ENCODE results near the gene PCBP2. TPM values are rescaled to one million over a fixed set of nuclear protein-coding genes. Genes with fewer than 3 reads are reported as not detected.
A peak's percentile ranks its signal among the peaks of the same experiment; 100 is the strongest.
"Not testable (repeated sequence)": the region's sequence is repeated elsewhere in the genome, so short reads cannot be mapped to it uniquely, and the experiment has no call there.

Gene PCBP2
- 343 and 389 TPM in 2 replicates for total RNA-seq
- polyA plus RNA-seq = 132 and 133 TPM in 2 replicates

DNA sequence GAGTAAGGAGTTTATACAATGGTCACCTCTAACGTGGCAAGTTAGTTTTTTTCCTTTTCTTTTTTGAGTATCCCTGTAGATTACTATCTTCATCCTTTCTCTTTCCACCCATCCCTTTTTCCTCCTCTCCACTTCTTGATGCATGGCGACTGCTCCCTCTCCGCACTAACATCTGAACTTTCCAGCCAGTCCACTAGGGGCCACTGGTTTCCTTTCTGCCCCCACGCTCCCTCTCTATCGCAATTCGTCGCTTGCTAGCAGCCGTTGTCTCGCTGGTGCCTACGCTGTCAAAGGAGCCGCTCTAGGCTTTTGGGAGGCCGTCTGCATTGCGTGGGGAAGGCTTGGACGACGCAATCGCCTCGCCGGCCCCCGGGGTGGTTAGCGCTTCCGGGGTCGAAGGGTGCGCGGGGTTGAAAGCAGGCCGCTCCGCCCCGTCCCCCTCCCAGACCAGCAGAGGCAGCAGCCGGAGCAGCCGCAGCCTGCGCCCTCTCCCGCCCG, at the start of gene PCBP2:
PCBP2 (plus strand) TSS at position 442 of the 498 bp plus-strand sequence. CDS start 2,699 bp downstream, outside the sequence.
- peak within 1 kb of the TSS; percentile 87 for H3K4me3 ChIP-seq
- DNase-seq (ENCODE audit: low spot score) = peak; percentile 99
- no peaks in the 10 kb centered on the region for H3K36me3 ChIP-seq (replicated peaks; ENCODE audit: insufficient read depth, low read depth)
- H3K27ac ChIP-seq = peak within 1 kb of the TSS; percentile 98
- 1% methylated on average over 17 of the region's 32 CpGs for WGBS (ENCODE audit: low lambda C conversion rate, missing lambda C conversion rate)
- peak within 1 kb of the TSS; percentile 78 for H3K4me2 ChIP-seq
- peaks cover 48% of the 10 kb centered on the region for H3K79me2 ChIP-seq
- TF ChIP-seq EZH2 (IDR thresholded peaks at IDR 0.05; ENCODE audit: borderline replicate concordance) = no peak
- TF ChIP-seq, protein P1, sequence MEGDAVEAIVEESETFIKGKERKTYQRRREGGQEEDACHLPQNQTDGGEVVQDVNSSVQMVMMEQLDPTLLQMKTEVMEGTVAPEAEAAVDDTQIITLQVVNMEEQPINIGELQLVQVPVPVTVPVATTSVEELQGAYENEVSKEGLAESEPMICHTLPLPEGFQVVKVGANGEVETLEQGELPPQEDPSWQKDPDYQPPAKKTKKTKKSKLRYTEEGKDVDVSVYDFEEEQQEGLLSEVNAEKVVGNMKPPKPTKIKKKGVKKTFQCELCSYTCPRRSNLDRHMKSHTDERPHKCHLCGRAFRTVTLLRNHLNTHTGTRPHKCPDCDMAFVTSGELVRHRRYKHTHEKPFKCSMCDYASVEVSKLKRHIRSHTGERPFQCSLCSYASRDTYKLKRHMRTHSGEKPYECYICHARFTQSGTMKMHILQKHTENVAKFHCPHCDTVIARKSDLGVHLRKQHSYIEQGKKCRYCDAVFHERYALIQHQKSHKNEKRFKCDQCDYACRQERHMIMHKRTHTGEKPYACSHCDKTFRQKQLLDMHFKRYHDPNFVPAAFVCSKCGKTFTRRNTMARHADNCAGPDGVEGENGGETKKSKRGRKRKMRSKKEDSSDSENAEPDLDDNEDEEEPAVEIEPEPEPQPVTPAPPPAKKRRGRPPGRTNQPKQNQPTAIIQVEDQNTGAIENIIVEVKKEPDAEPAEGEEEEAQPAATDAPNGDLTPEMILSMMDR (IDR thresholded peaks at IDR 0.05; ENCODE audit: poor library complexity) = peak; percentile 85
- peaks cover 41% of the 10 kb centered on the region for H4K20me1 ChIP-seq (ENCODE audit: insufficient read depth, poor library complexity, severe bottlenecking)
- no peaks in the 10 kb centered on the region for H3K9me2 ChIP-seq (replicated peaks; ENCODE audit: insufficient read depth)
- no peaks in the 10 kb centered on the region for H3K27me3 ChIP-seq
- peaks cover 11% of the 10 kb centered on the region for H3K4me1 ChIP-seq (ENCODE audit: insufficient read depth)
- H3K9me3 ChIP-seq (ENCODE audit: low read depth) = no peaks in the 10 kb centered on the region
- peak within 1 kb of the TSS; percentile 43 for H2AFZ ChIP-seq

DNA sequence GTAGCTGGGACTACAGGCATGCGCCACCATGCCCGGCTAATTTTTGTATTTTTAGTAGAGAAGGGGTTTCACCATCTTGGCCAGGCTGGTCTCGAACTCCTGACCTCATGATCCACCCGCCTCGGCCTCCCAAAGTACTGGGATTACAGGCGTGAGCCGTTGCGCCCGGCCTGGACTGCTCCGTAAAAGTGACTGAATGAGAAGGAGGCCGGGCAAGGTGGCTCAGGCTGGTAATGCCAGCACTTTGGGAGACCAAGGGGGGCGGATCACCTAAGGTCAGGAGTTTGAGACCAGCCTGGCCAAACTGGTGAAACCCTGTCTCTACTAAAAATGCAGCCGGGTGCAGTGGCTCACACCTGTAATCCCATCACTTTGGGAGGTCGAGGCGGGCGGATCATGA, 49.6 kb upstream of the PCBP2 start:
- not testable (repeated sequence) for H2AFZ ChIP-seq; H3K4me3 ChIP-seq; H3K4me2 ChIP-seq; H3K27me3 ChIP-seq; H3K9me3 ChIP-seq (ENCODE audit: low read depth); H4K20me1 ChIP-seq (ENCODE audit: insufficient read depth, poor library complexity, severe bottlenecking); H3K36me3 ChIP-seq (replicated peaks; ENCODE audit: insufficient read depth, low read depth); DNase-seq (ENCODE audit: low spot score); H3K27ac ChIP-seq; H3K4me1 ChIP-seq (ENCODE audit: insufficient read depth); H3K9me2 ChIP-seq (replicated peaks; ENCODE audit: insufficient read depth)
- 99% methylated on average over 16 of the region's 16 CpGs for WGBS (ENCODE audit: low lambda C conversion rate, missing lambda C conversion rate)
- peaks cover 90% of the 10 kb centered on the region for H3K79me2 ChIP-seq

DNA sequence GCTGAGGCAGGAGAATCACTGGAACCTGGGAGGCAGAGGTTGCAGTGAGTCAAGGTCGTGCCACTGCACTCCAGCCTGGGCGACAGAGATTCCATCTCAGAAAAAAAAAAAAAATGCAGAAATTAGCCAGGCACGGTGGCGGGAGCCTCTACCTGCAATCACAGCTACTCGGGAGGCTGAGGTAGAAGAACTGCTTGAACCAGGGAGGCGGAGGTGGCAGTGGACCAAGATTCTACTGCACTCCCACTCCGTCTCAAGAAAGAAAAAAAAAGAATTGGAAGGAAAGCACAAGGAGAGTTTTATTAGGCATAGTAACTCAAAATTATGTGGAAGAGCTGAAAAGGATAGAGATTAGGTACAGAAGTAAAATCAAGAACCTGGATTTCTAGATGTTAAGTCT, 49.0 kb upstream of the PCBP2 start:
- Histone ChIP-seq H3K27ac (no peak overlapping the region), H3K36me3 (replicated peaks; ENCODE audit: insufficient read depth, low read depth) (no peaks in the 10 kb centered on the region), H3K4me3 (no peak overlapping the region), H3K9me2 (replicated peaks; ENCODE audit: insufficient read depth) (no peaks in the 10 kb centered on the region), H3K27me3 (no peaks in the 10 kb centered on the region), H3K79me2 (peaks cover 86% of the 10 kb centered on the region), H3K4me2 (no peak overlapping the region), H2AFZ (no peak overlapping the region), H4K20me1 (ENCODE audit: insufficient read depth, poor library complexity, severe bottlenecking) (peaks cover 7% of the 10 kb centered on the region), H3K4me1 (ENCODE audit: insufficient read depth) (no peaks in the 10 kb centered on the region), H3K9me3 (ENCODE audit: low read depth) (no peaks in the 10 kb centered on the region)
- TF ChIP-seq EZH2phosphoT487 (IDR thresholded peaks at IDR 0.05; ENCODE audit: low read depth, severe bottlenecking, unreplicated experiment) (no peak), EZH2 (IDR thresholded peaks at IDR 0.05; ENCODE audit: borderline replicate concordance) (no peak)
- TF ChIP-seq, protein P1 (IDR thresholded peaks at IDR 0.05; ENCODE audit: poor library complexity) = no peak
- no peak for DNase-seq (ENCODE audit: low spot score)
- 86% methylated on average over 7 of the region's 7 CpGs for WGBS (ENCODE audit: low lambda C conversion rate, missing lambda C conversion rate)

DNA sequence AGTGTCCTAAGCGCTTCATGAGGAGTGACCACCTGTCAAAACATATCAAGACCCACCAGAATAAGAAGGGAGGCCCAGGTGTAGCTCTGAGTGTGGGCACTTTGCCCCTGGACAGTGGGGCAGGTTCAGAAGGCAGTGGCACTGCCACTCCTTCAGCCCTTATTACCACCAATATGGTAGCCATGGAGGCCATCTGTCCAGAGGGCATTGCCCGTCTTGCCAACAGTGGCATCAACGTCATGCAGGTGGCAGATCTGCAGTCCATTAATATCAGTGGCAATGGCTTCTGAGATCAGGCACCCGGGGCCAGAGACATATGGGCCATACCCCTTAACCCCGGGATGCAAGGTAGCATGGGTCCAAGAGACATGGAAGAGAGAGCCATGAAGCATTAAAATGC, 41.0 kb upstream of the PCBP2 start:
- Histone ChIP-seq H3K4me3 (no peak overlapping the region), H3K79me2 (peaks cover 11% of the 10 kb centered on the region), H3K4me1 (ENCODE audit: insufficient read depth) (peaks cover 16% of the 10 kb centered on the region), H3K36me3 (replicated peaks; ENCODE audit: insufficient read depth, low read depth) (no peaks in the 10 kb centered on the region), H3K9me2 (replicated peaks; ENCODE audit: insufficient read depth) (no peaks in the 10 kb centered on the region), H4K20me1 (ENCODE audit: insufficient read depth, poor library complexity, severe bottlenecking) (no peaks in the 10 kb centered on the region), H3K27ac (no peak overlapping the region), H3K4me2 (no peak overlapping the region), H2AFZ (no peak overlapping the region), H3K27me3 (no peaks in the 10 kb centered on the region), H3K9me3 (ENCODE audit: low read depth) (no peaks in the 10 kb centered on the region)
- TF ChIP-seq EZH2 (IDR thresholded peaks at IDR 0.05; ENCODE audit: borderline replicate concordance) = no peak
- TF ChIP-seq EZH2phosphoT487 (IDR thresholded peaks at IDR 0.05; ENCODE audit: low read depth, severe bottlenecking, unreplicated experiment) = no peak
- no peak for DNase-seq (ENCODE audit: low spot score)
- WGBS (ENCODE audit: low lambda C conversion rate, missing lambda C conversion rate) = 96% methylated on average over 5 of the region's 5 CpGs

Measured in hepatocyte (in vitro differentiated cells).